MG63 (cell line): ENCODE results near the gene ENTPD6. TPM values are rescaled to one million over a fixed set of nuclear protein-coding genes. Genes with fewer than 3 reads are reported as not detected.
"Not testable (repeated sequence)": the region's sequence is repeated elsewhere in the genome, so short reads cannot be mapped to it uniquely, and the experiment has no call there.

Source experiments
- DNase-seq: peaks from one replicate; pipeline ENCODE4 v3.0.0-alpha.2; 2020
- H3K27me3 ChIP-seq: fragments of 250-450 bp; sonication (Bioruptor Pico); 2 replicates; pipeline ENCODE4 v1.5.1; 2020; ENCODE audit warnings: mild to moderate bottlenecking, moderate library complexity
- H3K36me3 ChIP-seq: fragments of 250-450 bp; sonication (Bioruptor Pico); 2 replicates; pipeline ENCODE4 v1.5.1; 2020; ENCODE audit warnings: mild to moderate bottlenecking, moderate library complexity
- H3K4me3 ChIP-seq: fragments of 250-450 bp; sonication (Bioruptor Pico); 2 replicates; pipeline ENCODE4 v1.5.1; 2020; ENCODE audit warnings: mild to moderate bottlenecking, moderate library complexity
- H3K9me3 ChIP-seq: fragments of 250-450 bp; sonication (Bioruptor Pico); 2 replicates; pipeline ENCODE4 v1.5.1; 2020; ENCODE audit warnings: mild to moderate bottlenecking, moderate library complexity
- total RNA-seq: library from RNA; depleted of rRNA; stranded (reverse); fragments of >200 nt; shearing (Covaris generic); gene quantifications from 2 replicates; pipeline ENCODE4 v1.2.3, GENCODE V29; 2014; ENCODE audit warnings: low replicate concordance

ENTPD6 gene
- total RNA-seq, 1 experiment from 2014 or later, result 59.6 TPM

DNA sequence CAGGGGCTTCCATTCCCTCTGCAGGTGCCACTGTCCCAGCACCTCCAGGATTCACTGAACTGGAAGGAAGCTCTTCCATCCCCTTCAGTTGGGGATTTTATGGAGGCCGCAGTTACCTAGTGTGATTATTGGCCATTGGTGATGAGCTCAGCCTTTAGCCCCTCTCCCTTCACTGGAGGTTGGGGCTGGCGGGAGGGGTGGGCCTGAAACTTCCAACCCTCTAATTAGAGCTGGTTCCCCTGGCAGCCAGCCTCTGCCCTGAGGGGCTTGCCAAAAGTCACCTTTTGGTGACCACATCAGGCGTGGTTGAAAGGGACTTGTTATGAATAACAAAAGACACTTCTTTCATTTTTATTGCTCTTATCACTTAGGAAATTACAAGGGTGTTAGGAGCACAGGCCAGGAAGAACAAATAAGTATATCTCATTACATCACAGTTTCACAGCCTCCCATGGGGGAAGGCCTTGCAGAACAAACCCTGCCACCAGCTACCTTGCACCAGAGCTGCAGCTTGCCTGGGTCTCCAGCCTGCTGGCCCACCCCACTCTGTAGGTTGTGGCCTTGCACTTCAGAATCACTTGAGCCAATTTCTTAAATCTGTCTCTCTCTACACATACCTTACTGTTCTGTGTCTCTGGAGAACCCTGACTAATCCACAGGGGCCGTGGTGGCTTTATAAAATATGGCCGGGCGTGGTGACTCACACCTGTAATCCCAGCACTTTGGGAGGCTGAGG lies 57.3 kb downstream of the ENTPD6 start:
- Histone ChIP-seq H3K4me3 (no peak overlapping the region), H3K27me3 (no peaks in the 10 kb centered on the region), H3K9me3 (no peaks in the 10 kb centered on the region), H3K36me3 (no peaks in the 10 kb centered on the region; the same call in none of the 2 replicates)
- DNase-seq, result no peak

GRCh38 chr20:25253606-25254275 lies 58.2 kb downstream of the ENTPD6 start:
- H3K27me3 ChIP-seq, result no peaks in the 10 kb centered on the region
- no peak for DNase-seq
- no peak overlapping the region for H3K4me3 ChIP-seq
- H3K36me3 ChIP-seq, result no peaks in the 10 kb centered on the region; the same call in none of the 2 replicates
- H3K9me3 ChIP-seq, result no peaks in the 10 kb centered on the region

- no peaks in the 10 kb centered on the region for H3K27me3 ChIP-seq
- H3K36me3 ChIP-seq, result no peaks in the 10 kb centered on the region; the same call in none of the 2 replicates
- H3K9me3 ChIP-seq, result no peaks in the 10 kb centered on the region
- DNase-seq, result no peak
- H3K4me3 ChIP-seq, result no peak overlapping the region
Measured at GRCh38 chr20:25254571-25254970, 59.1 kb downstream of the ENTPD6 start.

GRCh38 chr20:25254986-25255680 lies 59.6 kb downstream of the ENTPD6 start:
- Histone ChIP-seq H3K27me3 (no peaks in the 10 kb centered on the region), H3K36me3 (peaks cover 5% of the 10 kb centered on the region), H3K4me3 (no peak overlapping the region), H3K9me3 (no peaks in the 10 kb centered on the region)
- no peak for DNase-seq

DNA sequence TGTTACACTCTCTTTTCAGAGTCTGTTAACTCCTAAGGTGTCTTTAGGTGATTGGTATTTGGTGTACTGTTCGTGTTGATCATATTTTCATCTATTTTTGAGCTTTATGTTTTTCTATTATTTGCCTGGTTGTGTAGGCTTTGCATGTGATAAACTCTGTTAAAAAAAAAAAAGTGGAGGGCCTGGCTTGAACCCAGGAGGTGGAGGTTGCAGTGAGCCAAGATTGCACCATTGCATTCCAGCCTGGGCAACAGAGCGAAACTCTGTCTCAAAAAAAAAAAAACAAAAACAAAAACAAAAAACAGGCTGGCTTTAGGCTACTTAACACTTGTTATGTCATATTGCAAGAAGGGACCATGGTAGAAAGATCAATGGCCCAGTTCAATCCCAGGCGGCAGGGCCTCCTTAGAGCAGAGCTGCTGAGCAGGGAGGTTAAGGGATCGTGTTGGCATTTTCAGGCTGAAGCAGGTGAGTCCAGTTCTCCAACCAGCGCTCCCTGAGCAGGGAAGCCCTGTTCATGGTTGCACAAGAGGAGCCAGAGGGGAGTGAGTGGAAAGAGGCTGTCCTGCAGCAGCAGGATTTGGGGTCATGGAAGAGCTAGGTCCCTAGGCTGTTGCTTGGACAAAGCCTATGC lies 60.8 kb downstream of the ENTPD6 start:
- peaks cover 13% of the 10 kb centered on the region for H3K36me3 ChIP-seq
- DNase-seq, result no peak
- H3K9me3 ChIP-seq, result no peaks in the 10 kb centered on the region
- no peaks in the 10 kb centered on the region for H3K27me3 ChIP-seq
- H3K4me3 ChIP-seq, result no peak overlapping the region

DNA sequence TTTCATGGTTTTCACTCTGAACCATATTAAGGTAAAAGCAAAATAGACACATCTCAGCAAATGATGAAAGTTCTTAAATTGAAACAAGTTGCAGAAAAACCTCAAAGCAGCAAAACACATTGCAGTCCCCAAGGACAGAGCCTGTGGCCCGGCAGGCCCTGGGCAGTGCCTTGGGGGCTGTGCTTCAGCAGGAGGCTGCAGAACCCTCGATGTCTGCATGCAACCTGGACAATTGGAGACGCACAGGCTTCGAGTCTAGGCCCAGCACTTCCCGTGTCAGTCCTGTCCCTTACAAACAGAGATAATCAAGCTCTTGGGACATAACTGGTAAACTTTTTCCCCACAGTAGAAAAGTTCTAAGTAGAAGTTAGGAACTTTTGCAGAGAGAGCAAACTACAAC lies 61.6 kb downstream of the ENTPD6 start:
- Histone ChIP-seq H3K4me3 (no peak overlapping the region), H3K27me3 (no peaks in the 10 kb centered on the region), H3K9me3 (no peaks in the 10 kb centered on the region), H3K36me3 (peaks cover 17% of the 10 kb centered on the region)
- no peak for DNase-seq

DNA sequence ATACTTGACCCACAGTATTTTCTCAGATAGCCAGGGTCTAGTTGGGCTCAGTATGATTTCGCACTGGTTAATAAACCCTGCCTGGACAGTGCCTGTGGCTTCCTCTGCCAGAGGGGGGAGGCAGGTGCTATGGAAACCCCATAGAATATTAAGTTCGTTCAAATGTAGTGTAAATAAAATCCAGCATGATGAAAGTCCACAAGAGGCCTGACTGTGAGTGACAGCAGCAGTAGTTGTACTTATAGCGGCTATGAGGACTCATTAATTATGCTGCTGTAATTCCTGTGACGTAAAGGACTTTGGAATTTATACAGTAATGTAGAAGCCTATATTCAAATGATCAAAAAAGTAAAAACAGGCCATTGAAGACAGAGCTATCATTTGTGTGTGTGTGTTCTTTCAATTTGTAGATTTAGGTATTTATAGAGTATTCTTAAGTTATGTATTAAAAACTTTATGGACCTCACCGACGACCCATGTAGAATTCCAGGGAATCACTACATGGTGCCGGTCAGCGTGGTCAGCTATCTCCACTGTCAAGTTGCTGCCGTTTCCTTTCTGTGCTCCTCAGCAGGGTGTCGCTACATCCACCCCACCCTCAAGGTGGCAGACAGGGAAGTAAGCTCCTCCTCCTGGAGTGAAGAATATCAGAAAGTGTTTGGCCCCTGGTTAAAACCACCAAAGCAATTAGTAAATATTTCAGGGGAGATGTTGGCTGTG lies 62.4 kb downstream of the ENTPD6 start:
- DNase-seq, result no peak
- Histone ChIP-seq H3K36me3 (peaks cover 18% of the 10 kb centered on the region), H3K4me3 (no peak overlapping the region), H3K9me3 (no peaks in the 10 kb centered on the region), H3K27me3 (no peaks in the 10 kb centered on the region)

DNA sequence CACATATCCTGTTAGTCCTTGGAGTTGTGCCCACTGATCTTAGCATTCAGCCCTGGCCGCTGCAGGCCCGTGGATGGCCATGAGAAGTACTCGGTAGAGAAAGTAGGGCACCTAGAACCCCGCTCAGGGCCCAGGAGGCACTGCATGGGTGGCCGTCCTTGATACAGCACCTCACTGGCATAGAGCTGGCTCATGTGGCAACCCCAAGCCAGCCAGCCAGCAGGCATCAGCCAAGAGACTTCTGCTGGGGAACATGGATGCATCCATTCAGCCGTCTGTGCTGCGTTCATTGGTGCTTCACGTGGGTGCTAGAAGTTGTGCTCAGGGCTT lies 62.9 kb downstream of the ENTPD6 start:
- H3K36me3 ChIP-seq, result peaks cover 18% of the 10 kb centered on the region
- DNase-seq, result no peak
- no peaks in the 10 kb centered on the region for H3K27me3 ChIP-seq
- H3K4me3 ChIP-seq, result no peak overlapping the region
- H3K9me3 ChIP-seq, result no peaks in the 10 kb centered on the region

DNA sequence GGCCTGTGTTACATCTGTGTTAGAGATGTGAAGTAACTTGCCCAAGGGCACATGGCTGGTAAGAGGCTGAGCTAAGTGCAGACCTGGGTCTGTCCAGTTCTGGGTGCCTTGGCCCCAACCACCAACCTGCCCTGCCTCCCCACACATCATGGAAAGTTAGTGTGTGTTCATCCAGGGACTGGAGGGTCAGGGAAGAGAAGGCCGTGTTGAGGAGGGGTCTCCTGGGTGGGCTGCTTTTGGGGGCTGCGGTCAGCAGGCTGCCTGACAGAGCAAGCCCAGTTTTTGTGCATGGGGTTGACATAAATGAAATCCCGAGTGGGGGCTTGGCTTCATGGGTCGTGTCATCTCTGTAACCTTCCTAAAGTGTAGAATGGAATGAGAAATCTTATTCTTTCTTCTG lies 63.3 kb downstream of the ENTPD6 start:
- H3K36me3 ChIP-seq, result peaks cover 18% of the 10 kb centered on the region

DNA sequence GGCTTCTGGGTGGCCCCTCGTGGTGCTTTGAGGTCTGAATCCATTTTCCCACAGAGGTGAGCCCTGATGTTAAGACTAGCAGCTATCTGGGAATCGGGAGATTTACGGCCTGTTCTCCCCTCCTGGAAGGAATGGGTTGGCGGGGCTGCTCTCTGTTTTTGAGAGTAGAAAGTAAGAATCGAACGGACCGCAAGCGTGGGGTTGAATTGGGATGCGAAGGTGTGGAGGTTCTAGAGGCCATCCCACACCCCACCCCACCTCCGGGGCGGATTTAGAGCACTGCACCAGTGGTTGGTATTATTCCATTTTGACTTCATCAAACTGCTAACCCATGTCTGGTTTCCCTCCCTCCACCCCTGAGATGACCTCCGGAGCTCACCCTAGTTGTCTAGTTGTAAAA lies 63.8 kb downstream of the ENTPD6 start:
- Histone ChIP-seq H3K4me3 (no peak overlapping the region), H3K36me3 (peaks cover 18% of the 10 kb centered on the region), H3K9me3 (no peaks in the 10 kb centered on the region), H3K27me3 (no peaks in the 10 kb centered on the region)
- DNase-seq, result no peak

More for the DNA sequence above, 63.3 kb downstream of the ENTPD6 start:
- Histone ChIP-seq H3K27me3 (no peaks in the 10 kb centered on the region), H3K4me3 (no peak overlapping the region), H3K9me3 (no peaks in the 10 kb centered on the region)
- DNase-seq, result no peak

DNA sequence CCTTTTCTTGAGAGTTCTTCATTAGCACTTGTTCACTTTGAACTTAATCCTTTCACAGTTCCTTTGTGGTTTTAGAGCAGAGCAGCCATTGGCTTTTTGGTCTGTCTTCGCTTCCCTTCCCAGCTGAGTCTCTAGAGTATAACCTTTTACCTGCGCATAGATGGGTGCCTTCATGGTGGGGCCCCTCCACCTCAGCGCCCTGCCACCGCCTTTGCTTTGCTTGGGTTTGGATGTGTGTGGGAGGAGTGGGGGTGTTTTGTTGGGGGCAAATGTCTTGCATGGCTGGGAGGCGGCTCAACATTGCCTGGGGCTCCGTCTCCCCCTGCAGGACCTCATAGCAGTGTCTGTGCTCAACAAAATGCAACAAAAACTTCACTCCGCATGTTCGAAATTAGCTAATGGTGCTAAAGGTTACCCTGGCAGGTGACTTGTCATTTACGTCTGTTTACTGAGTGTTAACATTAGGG lies 64.3 kb downstream of the ENTPD6 start:
- Histone ChIP-seq H3K27me3 (no peaks in the 10 kb centered on the region), H3K4me3 (no peak overlapping the region), H3K36me3 (peaks cover 18% of the 10 kb centered on the region), H3K9me3 (no peaks in the 10 kb centered on the region)
- no peak for DNase-seq

DNA sequence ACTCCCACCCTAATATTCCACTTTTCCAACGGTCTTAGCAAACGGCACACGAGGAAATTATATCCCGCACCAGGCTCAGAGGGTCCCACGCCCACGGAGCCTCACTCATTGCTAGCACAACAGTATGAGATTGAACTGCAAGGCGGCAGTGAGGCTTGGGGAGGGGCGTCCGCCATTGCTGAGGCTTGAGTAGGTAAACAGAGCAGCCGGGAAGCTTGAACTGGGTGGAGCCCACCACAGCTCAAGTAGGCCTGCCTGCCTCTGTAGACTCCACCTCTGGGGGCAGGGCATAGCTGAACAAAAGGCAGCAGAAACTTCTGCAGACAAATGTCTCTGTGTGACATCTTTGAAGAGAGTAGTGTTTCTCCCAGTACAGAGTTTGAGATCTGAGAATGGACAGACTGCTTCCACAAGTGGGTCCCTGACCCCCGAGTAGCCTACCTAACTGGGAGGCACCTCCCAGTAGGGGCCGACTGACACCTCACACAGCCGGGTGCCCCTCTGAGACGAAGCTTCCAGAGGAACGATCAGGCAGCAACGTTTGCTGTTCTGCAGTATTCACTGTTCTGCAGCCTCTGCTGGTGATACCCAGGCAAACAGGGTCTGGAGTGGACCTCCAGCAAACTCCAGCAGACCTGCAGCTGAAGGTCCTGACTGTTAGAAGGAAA lies 65.4 kb downstream of the ENTPD6 start:
- not testable (repeated sequence) for H3K4me3 ChIP-seq, H3K27me3 ChIP-seq, DNase-seq, H3K9me3 ChIP-seq
- H3K36me3 ChIP-seq, result peaks cover 18% of the 10 kb centered on the region

GRCh38 chr20:25269057-25269832 lies 73.7 kb downstream of the ENTPD6 start:
- H3K27me3 ChIP-seq, result no peaks in the 10 kb centered on the region
- peaks cover 2% of the 10 kb centered on the region for H3K36me3 ChIP-seq
- H3K4me3 ChIP-seq, result no peak overlapping the region
- no peaks in the 10 kb centered on the region for H3K9me3 ChIP-seq
- DNase-seq, result no peak

- H3K27me3 ChIP-seq, result no peaks in the 10 kb centered on the region
- no peak overlapping the region for H3K4me3 ChIP-seq
- H3K36me3 ChIP-seq, result peaks cover 4% of the 10 kb centered on the region
- DNase-seq, result no peak
- H3K9me3 ChIP-seq, result no peaks in the 10 kb centered on the region
Measured at GRCh38 chr20:25269833-25270170, 74.3 kb downstream of the ENTPD6 start.

DNA sequence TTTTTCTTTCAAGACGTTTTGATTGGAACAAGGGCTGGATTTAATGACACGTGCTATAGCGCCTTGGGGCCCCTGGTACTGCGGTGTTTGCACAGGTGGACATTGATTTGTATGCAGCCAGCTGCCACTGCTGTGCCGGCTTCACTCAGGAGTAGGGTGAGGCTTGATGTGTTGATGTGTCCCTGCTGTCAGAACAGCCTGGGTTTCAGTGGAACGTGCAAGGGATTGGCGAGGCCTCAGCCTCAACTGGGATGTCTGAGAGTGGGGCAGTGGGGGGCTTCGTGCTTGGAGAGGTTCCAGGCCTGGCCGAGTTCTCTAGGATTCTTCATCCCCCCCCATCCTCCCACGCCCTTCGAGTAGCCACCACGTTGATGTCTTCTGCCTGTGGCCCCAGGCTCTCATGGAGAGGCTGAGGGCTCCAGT lies 75.3 kb downstream of the ENTPD6 start:
- Histone ChIP-seq H3K9me3 (no peaks in the 10 kb centered on the region), H3K27me3 (no peaks in the 10 kb centered on the region), H3K36me3 (peaks cover 4% of the 10 kb centered on the region), H3K4me3 (no peak overlapping the region)
- no peak for DNase-seq
